A549 treated with Hydrocortisone at 1 μM for 4 hours (cell line): ENCODE data around the gene DBNDD2. TPM values are rescaled to one million over a fixed set of nuclear protein-coding genes. Genes with fewer than 3 reads are reported as not detected.

Experiments used
- total RNA-seq: library from RNA; stranded (reverse); fragments of 200-300 nt; extraction: Qiagen RNA extraction; gene quantifications from 5 replicates; pipeline ENCODE4 v1.2.3, GENCODE V29; 2022

DBNDD2 gene
- 22.6 to 30.1 TPM (median 25.2 TPM) in 5 replicates for total RNA-seq

GRCh38 chr20:45407783-45408645, at the start of gene DBNDD2:
DBNDD2 (plus strand) TSS chr20:45408289; CDS start chr20:45408468, 179 bp downstream.

GRCh38 chr20:45362804-45363610, 45.1 kb upstream of the DBNDD2 start, which contains the start of gene SYS1:
SYS1 (plus strand) TSS chr20:45363156; CDS start chr20:45363532, 376 bp downstream.

GRCh38 chr20:45378191-45378590, 29.9 kb upstream of the DBNDD2 start, which contains the start of gene TP53TG5:
TP53TG5 (minus strand) TSS chr20:45378325; CDS start chr20:45378236, 89 bp downstream.

GRCh38 chr20:45415822-45416637, 7.9 kb downstream of the DBNDD2 start, which contains the start of gene PIGT:
PIGT (plus strand) TSS chr20:45416141; CDS start chr20:45416157, 16 bp downstream.

Other genes with a start within 250 kb of the DBNDD2 start
- gene PI3, start 233.4 kb upstream of the DBNDD2 start, total RNA-seq: 2.3 to 5.0 TPM (median 2.9 TPM) in 5 replicates
- not detected in 5 replicates for gene SEMG1, start 201.3 kb upstream of the DBNDD2 start, total RNA-seq
- not detected in 5 replicates for gene SEMG2, start 186.9 kb upstream of the DBNDD2 start, total RNA-seq
- gene SLPI, start 153.7 kb upstream of the DBNDD2 start, total RNA-seq: 8.8 to 15.1 TPM (median 11.1 TPM) in 5 replicates
- not detected in 5 replicates for gene RBPJL, start 101.4 kb upstream of the DBNDD2 start, total RNA-seq
- 0.06 to 0.16 TPM (median 0.08 TPM) in 5 replicates for gene MATN4, start 100.0 kb upstream of the DBNDD2 start, total RNA-seq
- 98.7 to 125 TPM (median 105 TPM) in 5 replicates for gene SDC4, start 59.9 kb upstream of the DBNDD2 start, total RNA-seq
- gene SYS1, start 45.1 kb upstream of the DBNDD2 start, total RNA-seq: 29.7 to 33.4 TPM (median 30.1 TPM) in 5 replicates
- gene TP53TG5, start 30.0 kb upstream of the DBNDD2 start, total RNA-seq: not detected in 5 replicates
- gene PIGT, start 7.9 kb downstream of the DBNDD2 start, total RNA-seq: 90.4 to 103 TPM (median 99.0 TPM) in 5 replicates
- 0.35 TPM in 1 of 5 replicates, not detected in the others for gene WFDC2, start 61.5 kb downstream of the DBNDD2 start, total RNA-seq
- gene SPINT3, start 107.3 kb downstream of the DBNDD2 start, total RNA-seq: not detected in 5 replicates
- not detected in 5 replicates for gene WFDC6, start 131.2 kb downstream of the DBNDD2 start, total RNA-seq
- gene EPPIN, start 139.1 kb downstream of the DBNDD2 start, total RNA-seq: not detected in 5 replicates
- not detected in 5 replicates for gene WFDC8, start 171.0 kb downstream of the DBNDD2 start, total RNA-seq
- gene WFDC10A, start 221.4 kb downstream of the DBNDD2 start, total RNA-seq: not detected in 5 replicates
- gene WFDC9, start 223.0 kb downstream of the DBNDD2 start, total RNA-seq: not detected in 5 replicates